Mucosa of rectum (tissue), 2 donors: Measurements from ENCODE around the gene ADSL.

Source experiments
- H3K27ac ChIP-seq, 2 donors: one replicate each; pipeline ENCODE4 v1.7.0; 2013; ENCODE audit warnings: inconsistent platforms in 2 of 2, low read depth in 2 of 2, low read length in 2 of 2
- H3K27me3 ChIP-seq, 2 donors: one replicate each; pipeline ENCODE4 v1.7.0; 2013; ENCODE audit warnings: low read length in 2 of 2; ENCODE audit not compliant: control insufficient read depth in 2 of 2, insufficient read depth in 2 of 2
- H3K36me3 ChIP-seq, 2 donors: one replicate each; pipeline ENCODE4 v1.7.0; 2013; ENCODE audit warnings: low read length in 2 of 2; ENCODE audit not compliant: control insufficient read depth in 2 of 2, insufficient read depth in 2 of 2
- H3K4me1 ChIP-seq, 2 donors: one replicate each; pipeline ENCODE4 v1.7.0; 2013; ENCODE audit warnings: low read length in 2 of 2, mild to moderate bottlenecking in 1 of 2; ENCODE audit not compliant: control insufficient read depth in 2 of 2, insufficient read depth in 2 of 2
- H3K4me3 ChIP-seq, 2 donors: one replicate each; pipeline ENCODE4 v1.7.0; 2013; ENCODE audit warnings: low read length in 2 of 2
- H3K9ac ChIP-seq, 2 donors: one replicate each; pipeline ENCODE4 v1.7.0; 2013; ENCODE audit warnings: low read length in 2 of 2, low read depth in 1 of 2, mild to moderate bottlenecking in 1 of 2
- H3K9me3 ChIP-seq, 2 donors: one replicate each; pipeline ENCODE4 v1.7.0; 2013; ENCODE audit warnings: low read length in 2 of 2; ENCODE audit not compliant: control insufficient read depth in 2 of 2
- donor health status: healthy.
- donor health status: Normal muscosa, but diverticular disease.

The ADSL gene

DNA sequence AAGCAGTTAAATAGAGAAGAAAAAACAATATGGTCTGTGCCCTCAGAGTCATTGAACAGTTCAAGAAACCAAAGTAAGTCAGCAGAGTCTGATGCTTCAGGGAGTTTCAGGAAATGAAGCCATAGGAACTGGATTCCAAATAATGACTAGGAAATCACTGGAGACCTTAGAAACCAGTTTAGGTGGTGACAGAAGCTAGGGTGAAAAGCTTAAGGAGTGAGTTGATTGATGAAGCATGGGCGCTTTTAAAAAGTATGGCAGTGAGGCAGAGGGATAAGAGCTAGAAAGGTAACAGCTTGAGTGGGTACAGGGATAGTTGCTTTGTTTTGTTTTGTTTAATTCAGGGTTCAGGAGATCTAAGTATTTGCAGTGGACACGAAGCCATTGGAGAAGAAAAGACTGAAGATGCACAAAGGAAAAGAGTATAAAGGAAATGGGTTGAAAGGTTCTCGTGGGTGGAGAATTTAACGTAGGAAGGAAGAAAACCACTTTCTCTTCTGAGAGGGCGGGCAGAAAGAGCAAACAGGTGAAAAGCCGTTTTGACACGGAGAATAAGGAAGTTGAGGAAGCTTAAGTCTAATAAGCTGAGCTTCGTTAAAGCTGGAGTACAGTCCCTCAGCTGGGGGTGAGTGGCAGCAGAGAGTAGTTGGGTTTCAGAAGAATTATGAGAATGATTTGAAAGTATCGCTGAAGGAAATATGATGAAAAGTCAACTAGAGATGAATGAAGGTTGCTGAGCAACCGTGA, 38.9 kb downstream of the ADSL start:
- Histone ChIP-seq H3K9ac (peak overlapping the region; percentile 1 to 25), H3K4me1 (peaks cover 17 to 47% of the 10 kb centered on the region in 2 donors), H3K36me3 (no peaks in the 10 kb centered on the region), H3K4me3 (peak overlapping the region; percentile 25 to 60), H3K27me3 (no peaks in the 10 kb centered on the region), H3K9me3 (no peaks in the 10 kb centered on the region), H3K27ac (peak overlapping the region; percentile 66 to 84)

- Histone ChIP-seq H3K36me3 (no peaks in the 10 kb centered on the region), H3K9me3 (no peaks in the 10 kb centered on the region), H3K27ac (peak overlapping the region; percentile 75 to 89), H3K27me3 (no peaks in the 10 kb centered on the region), H3K4me1 (peaks cover 17 to 41% of the 10 kb centered on the region in 2 donors), H3K4me3 (peak overlapping the region in 1 of 2 donors; percentile 28), H3K9ac (peak overlapping the region; percentile 36 to 54)
Measured at GRCh38 chr22:40387746-40388145, 41.4 kb downstream of the ADSL start.

DNA sequence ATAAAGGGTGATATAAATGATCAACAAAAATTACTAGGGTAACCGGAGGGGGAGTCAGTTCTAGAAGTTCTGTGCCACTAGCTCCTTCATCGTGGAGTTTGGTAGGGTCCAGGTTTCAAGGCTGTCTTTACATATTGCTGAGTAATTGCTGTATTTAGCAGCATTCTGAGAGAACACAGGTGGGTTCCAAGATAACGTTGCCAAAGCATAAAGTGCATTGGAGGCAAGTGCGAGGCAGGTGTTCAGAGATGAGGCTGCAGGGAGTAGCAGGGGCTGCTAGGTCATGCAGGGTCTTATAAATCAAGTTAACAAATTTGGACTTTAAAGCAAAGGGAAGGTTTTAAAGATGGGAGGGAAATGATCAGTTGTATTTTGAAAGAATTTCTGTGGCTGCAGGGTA, 41.9 kb downstream of the ADSL start:
- peaks cover 17 to 41% of the 10 kb centered on the region in 2 donors for H3K4me1 ChIP-seq
- H3K4me3 ChIP-seq: no peak overlapping the region
- peak overlapping the region; percentile 71 to 75 for H3K27ac ChIP-seq

DNA sequence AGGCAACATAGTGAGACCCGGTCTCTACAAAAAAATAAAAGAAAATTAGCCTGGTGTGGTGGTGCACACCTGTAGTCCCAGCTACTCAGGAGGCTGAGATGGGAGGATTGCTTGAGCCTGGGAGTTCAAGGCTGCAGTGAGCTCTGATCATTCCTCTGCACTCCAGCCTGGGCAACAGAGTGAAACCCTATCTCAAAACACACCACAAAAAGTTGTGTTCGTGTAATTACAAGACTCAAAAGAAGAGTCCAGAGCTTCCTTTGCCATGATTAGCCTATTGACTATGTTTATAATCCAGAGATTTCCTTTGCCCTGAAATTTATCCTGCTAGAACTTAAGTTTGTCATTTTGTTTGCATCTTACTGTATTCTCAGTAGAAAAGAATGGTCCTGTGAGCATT, 45.1 kb downstream of the ADSL start:
- no peaks in the 10 kb centered on the region for H3K9me3 ChIP-seq
- no peak overlapping the region for H3K27ac ChIP-seq
- no peaks in the 10 kb centered on the region for H3K27me3 ChIP-seq
- H3K4me1 ChIP-seq: peaks cover 17 to 33% of the 10 kb centered on the region in 2 donors
- H3K36me3 ChIP-seq: peaks cover 0 to 2% of the 10 kb centered on the region in 2 donors
- H3K4me3 ChIP-seq: no peak overlapping the region
- no peak overlapping the region for H3K9ac ChIP-seq

More for the DNA sequence above, 41.9 kb downstream of the ADSL start:
- Histone ChIP-seq H3K36me3 (no peaks in the 10 kb centered on the region), H3K27me3 (no peaks in the 10 kb centered on the region), H3K9ac (peak overlapping the region; percentile 27 to 36), H3K9me3 (no peaks in the 10 kb centered on the region)

DNA sequence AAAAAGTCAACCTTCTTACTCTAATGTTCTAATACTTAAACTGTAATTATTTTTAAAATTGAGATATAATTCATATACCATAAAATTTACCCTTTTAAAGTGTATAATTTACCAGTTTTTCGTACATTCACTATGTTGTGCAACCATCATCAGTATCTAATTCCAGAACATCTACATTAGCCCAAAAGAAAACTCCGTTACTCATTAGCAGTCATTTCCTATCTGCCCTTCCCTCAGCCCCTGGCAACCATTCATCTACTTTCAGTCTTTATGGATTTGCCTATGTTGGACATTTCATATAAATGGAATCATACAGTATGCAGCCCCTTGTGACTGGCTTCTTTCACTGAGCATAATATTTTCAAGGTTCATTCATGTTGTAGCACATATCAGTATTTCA, 46.3 kb downstream of the ADSL start:
- no peaks in the 10 kb centered on the region for H3K27me3 ChIP-seq
- no peak overlapping the region for H3K4me3 ChIP-seq
- peaks cover 17 to 30% of the 10 kb centered on the region in 2 donors for H3K4me1 ChIP-seq
- H3K9me3 ChIP-seq: no peaks in the 10 kb centered on the region
- H3K27ac ChIP-seq: no peak overlapping the region
- H3K36me3 ChIP-seq: peaks cover 0 to 2% of the 10 kb centered on the region in 2 donors
- no peak overlapping the region for H3K9ac ChIP-seq

DNA sequence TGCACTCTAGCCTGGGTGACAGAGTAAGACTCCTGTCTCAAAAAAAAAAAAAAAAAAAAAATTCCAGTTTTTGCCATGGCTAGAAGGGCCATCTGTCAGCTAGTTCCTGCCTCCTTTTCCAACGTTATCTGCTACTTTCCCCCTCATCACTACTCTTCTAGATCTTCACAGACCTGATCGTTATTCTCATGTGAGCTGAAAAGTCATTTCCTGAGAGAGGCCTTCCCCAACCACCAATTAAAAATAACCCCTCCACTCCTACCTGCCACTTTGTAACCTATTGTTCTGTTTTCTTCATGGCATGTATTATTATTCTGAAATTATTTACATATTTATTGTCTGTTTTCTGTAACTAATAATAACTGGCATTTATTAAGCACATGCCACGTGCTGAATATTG, 48.3 kb downstream of the ADSL start:
- Histone ChIP-seq H3K4me3 (no peak overlapping the region), H3K4me1 (peaks cover 8 to 19% of the 10 kb centered on the region in 2 donors), H3K36me3 (peaks cover 0 to 2% of the 10 kb centered on the region in 2 donors), H3K9ac (no peak overlapping the region), H3K27me3 (no peaks in the 10 kb centered on the region), H3K27ac (no peak overlapping the region), H3K9me3 (no peaks in the 10 kb centered on the region)

DNA sequence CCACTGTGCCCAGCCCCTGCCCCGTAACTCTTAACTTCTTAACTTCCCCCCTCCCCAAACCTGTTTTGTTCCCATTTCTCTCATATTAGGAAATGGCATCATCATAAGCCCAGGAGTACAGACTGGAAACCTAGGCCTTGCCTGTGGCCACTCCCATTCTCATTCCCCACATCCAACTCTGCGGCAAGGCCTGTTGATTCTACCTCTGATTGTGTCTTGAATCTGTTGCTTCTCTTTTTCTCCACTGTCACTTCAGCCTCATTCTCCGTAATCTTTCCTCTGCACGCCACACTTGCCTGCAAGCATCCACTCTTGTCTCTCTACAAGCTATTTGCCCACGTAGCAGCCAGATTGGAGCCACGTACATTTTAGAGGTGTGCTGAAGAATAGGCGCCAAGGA, 49.3 kb downstream of the ADSL start:
- peaks cover 0 to 3% of the 10 kb centered on the region in 2 donors for H3K36me3 ChIP-seq
- H3K27ac ChIP-seq: peak overlapping the region; percentile 89 to 92
- H3K4me1 ChIP-seq: peaks cover 12 to 23% of the 10 kb centered on the region in 2 donors
- H3K4me3 ChIP-seq: no peak overlapping the region
- no peaks in the 10 kb centered on the region for H3K9me3 ChIP-seq
- H3K9ac ChIP-seq: peak overlapping the region in 1 of 2 donors; percentile 32
- no peaks in the 10 kb centered on the region for H3K27me3 ChIP-seq

GRCh38 chr22:40396882-40397281, 50.6 kb downstream of the ADSL start:
- H3K27me3 ChIP-seq: no peaks in the 10 kb centered on the region
- H3K9me3 ChIP-seq: no peaks in the 10 kb centered on the region
- H3K4me3 ChIP-seq: no peak overlapping the region
- H3K9ac ChIP-seq: peak overlapping the region in 1 of 2 donors; percentile 20
- peaks cover 6 to 13% of the 10 kb centered on the region in 2 donors for H3K36me3 ChIP-seq
- H3K27ac ChIP-seq: peak overlapping the region; percentile 89 to 92
- peaks cover 15 to 23% of the 10 kb centered on the region in 2 donors for H3K4me1 ChIP-seq

DNA sequence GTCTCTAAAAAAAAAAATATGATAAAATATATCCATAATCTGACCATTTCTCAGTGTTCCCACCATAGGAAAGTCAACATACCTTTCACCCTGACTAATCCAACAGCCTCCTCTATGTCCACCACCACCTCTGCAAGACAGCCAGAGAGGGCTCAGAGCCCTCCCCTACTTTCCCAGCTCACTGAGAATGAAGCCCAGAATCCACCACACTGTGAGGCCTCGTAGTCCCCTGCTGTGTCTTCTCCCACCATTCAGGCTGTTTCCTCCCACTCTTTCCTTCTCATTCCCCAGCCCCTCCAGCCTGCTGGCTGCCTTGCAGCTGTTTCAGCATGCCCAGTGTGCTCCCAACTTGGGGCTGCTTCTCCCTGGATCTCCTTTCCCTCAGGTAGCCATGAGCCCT, 51.1 kb downstream of the ADSL start:
- Histone ChIP-seq H3K27ac (peak overlapping the region; percentile 53 to 80), H3K36me3 (peaks cover 8 to 18% of the 10 kb centered on the region in 2 donors), H3K9me3 (no peaks in the 10 kb centered on the region), H3K9ac (no peak overlapping the region), H3K27me3 (no peaks in the 10 kb centered on the region), H3K4me1 (peaks cover 17 to 23% of the 10 kb centered on the region in 2 donors), H3K4me3 (no peak overlapping the region)

DNA sequence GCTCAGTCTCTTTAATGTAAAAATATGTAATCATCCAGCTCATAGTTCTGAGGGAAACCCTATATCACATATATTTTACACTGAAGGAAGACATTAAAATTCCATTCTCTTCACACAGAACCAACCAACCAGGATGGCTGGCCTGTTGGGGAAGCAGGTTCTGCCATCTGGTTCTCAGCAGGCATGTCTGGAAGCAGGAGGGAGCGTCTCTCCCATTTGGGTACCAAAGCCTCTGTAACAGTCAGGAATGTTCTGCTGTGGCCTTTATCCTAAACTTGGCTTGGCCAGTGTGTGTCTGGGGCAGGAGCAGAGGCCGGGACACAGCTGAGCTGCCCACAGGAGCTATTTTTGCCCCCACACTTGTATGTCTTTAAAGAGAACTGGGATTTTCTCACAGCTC, 53.3 kb downstream of the ADSL start:
- Histone ChIP-seq H3K9ac (no peak overlapping the region), H3K27ac (peak overlapping the region in 1 of 2 donors; percentile 43), H3K4me1 (peaks cover 17 to 23% of the 10 kb centered on the region in 2 donors), H3K27me3 (no peaks in the 10 kb centered on the region), H3K4me3 (no peak overlapping the region), H3K36me3 (peaks cover 13 to 36% of the 10 kb centered on the region in 2 donors), H3K9me3 (no peaks in the 10 kb centered on the region)
